ENCODE data around the gene SEC24A. TPM values are rescaled to one million over a fixed set of nuclear protein-coding genes. Genes with fewer than 3 reads are reported as not detected.
"Not testable (repeated sequence)": the region's sequence is repeated elsewhere in the genome, so short reads cannot be mapped to it uniquely, and the experiment has no call there.

SEC24A gene
- 52.3 TPM for polyA plus RNA-seq
- long read RNA-seq, donor 1, result 0 reads
- long read RNA-seq, donor 2, full-length matches to known transcripts, result 6 of 21 reads
- long read RNA-seq, donor 2, partial matches to known transcripts, result 15 of 21 reads
- long read RNA-seq, donor 2, other reads (novel, unspliced or antisense), result 0 of 21 reads
- long read RNA-seq, donor 3, full-length matches to known transcripts, result 5 of 21 reads
- long read RNA-seq, donor 3, partial matches to known transcripts, result 16 of 21 reads
- long read RNA-seq, donor 3, other reads (novel, unspliced or antisense), result 0 of 21 reads
- long read RNA-seq, donor 4, result 0 reads
- long read RNA-seq, donor 5, result 0 reads
- long read RNA-seq, donor 6, full-length matches to known transcripts, result 2 of 15 reads
- long read RNA-seq, donor 6, partial matches to known transcripts, result 13 of 15 reads
- long read RNA-seq, donor 6, other reads (novel, unspliced or antisense), result 0 of 15 reads
- long read RNA-seq, donor 7, full-length matches to known transcripts, result 1 of 8 reads
- long read RNA-seq, donor 7, partial matches to known transcripts, result 7 of 8 reads
- long read RNA-seq, donor 7, other reads (novel, unspliced or antisense), result 0 of 8 reads
- long read RNA-seq, donor 8, full-length matches to known transcripts, result 4 of 25 reads
- long read RNA-seq, donor 8, partial matches to known transcripts, result 21 of 25 reads
- long read RNA-seq, donor 8, other reads (novel, unspliced or antisense), result 0 of 25 reads
- long read RNA-seq, donor 9, partial matches to known transcripts, result 7 of 7 reads
- long read RNA-seq, donor 9, other reads (novel, unspliced or antisense), result 0 of 7 reads
- long read RNA-seq, donor 10, full-length matches to known transcripts, result 5 of 17 reads
- long read RNA-seq, donor 10, partial matches to known transcripts, result 12 of 17 reads
- long read RNA-seq, donor 10, other reads (novel, unspliced or antisense), result 0 of 17 reads
- long read RNA-seq, donor 11, partial matches to known transcripts, result 8 of 8 reads
- long read RNA-seq, donor 11, other reads (novel, unspliced or antisense), result 0 of 8 reads

- H3K36me3 ChIP-seq (ENCODE audit: control insufficient read depth, insufficient read depth, low read length), result peaks cover 7% of the 10 kb centered on the region
- H3K9me3 ChIP-seq (ENCODE audit: control insufficient read depth, low read depth, low read length), result no peaks in the 10 kb centered on the region
- no peaks in the 10 kb centered on the region for H3K27me3 ChIP-seq (ENCODE audit: control insufficient read depth, insufficient read depth, low read length)
- H3K27ac ChIP-seq (ENCODE audit: low read length), result peak within 1 kb of the TSS; percentile 95
- no CpG with 5 or more reads among the region's 69 CpGs for WGBS (ENCODE audit: insufficient coverage, low lambda C conversion rate)
- peaks cover under 1% of the 10 kb centered on the region for H3K4me1 ChIP-seq (ENCODE audit: control insufficient read depth, insufficient read depth, low read length)
- H3K4me3 ChIP-seq (ENCODE audit: low read length), result peak within 1 kb of the TSS; percentile 100
- peak; percentile 91 to 94 for DNase-seq
These were observed at the start of gene SEC24A for GRCh38 chr5:134648425-134649162. TSS of gene SEC24A (plus strand) at chr5:134648785. CDS start at chr5:134649077, 292 bp downstream.

GRCh38 chr5:134599820-134600219, 48.8 kb upstream of the SEC24A start:
- H3K9me3 ChIP-seq (ENCODE audit: control insufficient read depth, low read depth, low read length); H3K4me1 ChIP-seq (ENCODE audit: control insufficient read depth, insufficient read depth, low read length); H3K4me3 ChIP-seq (ENCODE audit: low read length); H3K27me3 ChIP-seq (ENCODE audit: control insufficient read depth, insufficient read depth, low read length); H3K27ac ChIP-seq (ENCODE audit: low read length); DNase-seq: not testable (repeated sequence)
- 100% methylated on average over 1 of the region's 3 CpGs for WGBS (ENCODE audit: insufficient coverage, low lambda C conversion rate)
- peaks cover 12% of the 10 kb centered on the region for H3K36me3 ChIP-seq (ENCODE audit: control insufficient read depth, insufficient read depth, low read length)

- peaks cover 14% of the 10 kb centered on the region for H3K36me3 ChIP-seq (ENCODE audit: control insufficient read depth, insufficient read depth, low read length)
- H3K27ac ChIP-seq (ENCODE audit: low read length), result no peak overlapping the region
- H3K9me3 ChIP-seq (ENCODE audit: control insufficient read depth, low read depth, low read length), result no peaks in the 10 kb centered on the region
- no peak overlapping the region for H3K4me3 ChIP-seq (ENCODE audit: low read length)
- H3K27me3 ChIP-seq (ENCODE audit: control insufficient read depth, insufficient read depth, low read length), result no peaks in the 10 kb centered on the region
- no peaks in the 10 kb centered on the region for H3K4me1 ChIP-seq (ENCODE audit: control insufficient read depth, insufficient read depth, low read length)
- 90% methylated on average over 2 of the region's 3 CpGs for WGBS (ENCODE audit: insufficient coverage, low lambda C conversion rate)
- DNase-seq, result no peak
These were observed 48.0 kb upstream of the SEC24A start for GRCh38 chr5:134600600-134600999.

- no peaks in the 10 kb centered on the region for H3K9me3 ChIP-seq (ENCODE audit: control insufficient read depth, low read depth, low read length)
- no peaks in the 10 kb centered on the region for H3K27me3 ChIP-seq (ENCODE audit: control insufficient read depth, insufficient read depth, low read length)
- no peak for DNase-seq
- no CpG with 5 or more reads among the region's 1 CpG for WGBS (ENCODE audit: insufficient coverage, low lambda C conversion rate)
- H3K36me3 ChIP-seq (ENCODE audit: control insufficient read depth, insufficient read depth, low read length), result peaks cover 29% of the 10 kb centered on the region
- H3K27ac ChIP-seq (ENCODE audit: low read length), result no peak overlapping the region
- no peak overlapping the region for H3K4me3 ChIP-seq (ENCODE audit: low read length)
- peaks cover 5% of the 10 kb centered on the region for H3K4me1 ChIP-seq (ENCODE audit: control insufficient read depth, insufficient read depth, low read length)
These were observed 45.5 kb upstream of the SEC24A start for GRCh38 chr5:134603059-134603458.

GRCh38 chr5:134604908-134605307, 43.7 kb upstream of the SEC24A start:
- no peaks in the 10 kb centered on the region for H3K27me3 ChIP-seq (ENCODE audit: control insufficient read depth, insufficient read depth, low read length)
- H3K9me3 ChIP-seq (ENCODE audit: control insufficient read depth, low read depth, low read length), result no peaks in the 10 kb centered on the region
- no peak overlapping the region for H3K27ac ChIP-seq (ENCODE audit: low read length)
- peak in 1 of 2 donors; percentile 34 for DNase-seq
- peaks cover 16% of the 10 kb centered on the region for H3K4me1 ChIP-seq (ENCODE audit: control insufficient read depth, insufficient read depth, low read length)
- H3K36me3 ChIP-seq (ENCODE audit: control insufficient read depth, insufficient read depth, low read length), result peaks cover 33% of the 10 kb centered on the region
- no CpG with 5 or more reads among the region's 1 CpG for WGBS (ENCODE audit: insufficient coverage, low lambda C conversion rate)
- H3K4me3 ChIP-seq (ENCODE audit: low read length), result no peak overlapping the region

GRCh38 chr5:134606726-134607125, 41.9 kb upstream of the SEC24A start:
- no peaks in the 10 kb centered on the region for H3K9me3 ChIP-seq (ENCODE audit: control insufficient read depth, low read depth, low read length)
- DNase-seq, result no peak
- H3K27ac ChIP-seq (ENCODE audit: low read length), result peak overlapping the region; percentile 6
- peaks cover 28% of the 10 kb centered on the region for H3K4me1 ChIP-seq (ENCODE audit: control insufficient read depth, insufficient read depth, low read length)
- no CpG with 5 or more reads among the region's 5 CpGs for WGBS (ENCODE audit: insufficient coverage, low lambda C conversion rate)
- peaks cover 43% of the 10 kb centered on the region for H3K36me3 ChIP-seq (ENCODE audit: control insufficient read depth, insufficient read depth, low read length)
- H3K27me3 ChIP-seq (ENCODE audit: control insufficient read depth, insufficient read depth, low read length), result no peaks in the 10 kb centered on the region
- H3K4me3 ChIP-seq (ENCODE audit: low read length), result no peak overlapping the region

GRCh38 chr5:134608555-134608954, 40.0 kb upstream of the SEC24A start:
- WGBS (ENCODE audit: insufficient coverage, low lambda C conversion rate), result 60% methylated on average over 2 of the region's 3 CpGs
- H3K27ac ChIP-seq (ENCODE audit: low read length), result peak overlapping the region; percentile 93
- no peak for DNase-seq
- peaks cover 47% of the 10 kb centered on the region for H3K36me3 ChIP-seq (ENCODE audit: control insufficient read depth, insufficient read depth, low read length)
- no peak overlapping the region for H3K4me3 ChIP-seq (ENCODE audit: low read length)
- no peaks in the 10 kb centered on the region for H3K9me3 ChIP-seq (ENCODE audit: control insufficient read depth, low read depth, low read length)
- no peaks in the 10 kb centered on the region for H3K27me3 ChIP-seq (ENCODE audit: control insufficient read depth, insufficient read depth, low read length)
- peaks cover 28% of the 10 kb centered on the region for H3K4me1 ChIP-seq (ENCODE audit: control insufficient read depth, insufficient read depth, low read length)

- DNase-seq, result peak; percentile 66 to 89
- no CpG with 5 or more reads among the region's 3 CpGs for WGBS (ENCODE audit: insufficient coverage, low lambda C conversion rate)
- H3K27ac ChIP-seq (ENCODE audit: low read length), result peak overlapping the region; percentile 93
- peaks cover 28% of the 10 kb centered on the region for H3K4me1 ChIP-seq (ENCODE audit: control insufficient read depth, insufficient read depth, low read length)
- no peaks in the 10 kb centered on the region for H3K9me3 ChIP-seq (ENCODE audit: control insufficient read depth, low read depth, low read length)
- peaks cover 45% of the 10 kb centered on the region for H3K36me3 ChIP-seq (ENCODE audit: control insufficient read depth, insufficient read depth, low read length)
- no peaks in the 10 kb centered on the region for H3K27me3 ChIP-seq (ENCODE audit: control insufficient read depth, insufficient read depth, low read length)
- H3K4me3 ChIP-seq (ENCODE audit: low read length), result no peak overlapping the region
These were observed 39.2 kb upstream of the SEC24A start for GRCh38 chr5:134609232-134609851.

GRCh38 chr5:134610725-134611124, 37.9 kb upstream of the SEC24A start:
- peaks cover 46% of the 10 kb centered on the region for H3K36me3 ChIP-seq (ENCODE audit: control insufficient read depth, insufficient read depth, low read length)
- no peak overlapping the region for H3K4me3 ChIP-seq (ENCODE audit: low read length)
- H3K27me3 ChIP-seq (ENCODE audit: control insufficient read depth, insufficient read depth, low read length), result no peaks in the 10 kb centered on the region
- H3K4me1 ChIP-seq (ENCODE audit: control insufficient read depth, insufficient read depth, low read length), result peaks cover 28% of the 10 kb centered on the region
- peak; percentile 53 to 72 for DNase-seq
- H3K27ac ChIP-seq (ENCODE audit: low read length), result peak overlapping the region; percentile 93
- no peaks in the 10 kb centered on the region for H3K9me3 ChIP-seq (ENCODE audit: control insufficient read depth, low read depth, low read length)
